Endometrium (tissue), 2 donors: ENCODE data around the gene EVC2.

Experiments used
- FAIRE-seq: peaks from 2 replicates; lab custom pipeline; 2012; peaks lifted over from hg19 to GRCh38; lab: Jason Lieb, UNC
- donor health status: control.
- donor health status: control.

The EVC2 gene

DNA sequence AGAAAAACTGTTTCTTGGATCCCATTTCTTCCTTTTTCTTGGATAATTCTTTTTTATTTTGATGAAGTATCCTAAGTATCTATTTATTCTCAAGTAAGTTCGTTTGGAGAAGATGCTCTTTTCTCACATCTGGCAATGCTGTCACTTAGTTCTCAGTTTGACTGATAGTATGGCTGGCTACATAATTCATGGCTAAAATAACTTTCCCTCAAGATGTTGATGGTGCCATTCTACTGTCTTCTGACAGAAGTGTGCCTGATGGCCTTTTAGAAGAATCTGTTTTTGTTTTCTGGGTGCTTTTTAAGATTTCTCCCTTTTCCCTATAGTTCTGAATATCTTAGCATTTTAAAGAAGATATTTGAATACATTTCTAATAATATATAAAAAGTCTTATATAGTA, 41.6 kb downstream of the EVC2 start:
- FAIRE-seq: no peak

DNA sequence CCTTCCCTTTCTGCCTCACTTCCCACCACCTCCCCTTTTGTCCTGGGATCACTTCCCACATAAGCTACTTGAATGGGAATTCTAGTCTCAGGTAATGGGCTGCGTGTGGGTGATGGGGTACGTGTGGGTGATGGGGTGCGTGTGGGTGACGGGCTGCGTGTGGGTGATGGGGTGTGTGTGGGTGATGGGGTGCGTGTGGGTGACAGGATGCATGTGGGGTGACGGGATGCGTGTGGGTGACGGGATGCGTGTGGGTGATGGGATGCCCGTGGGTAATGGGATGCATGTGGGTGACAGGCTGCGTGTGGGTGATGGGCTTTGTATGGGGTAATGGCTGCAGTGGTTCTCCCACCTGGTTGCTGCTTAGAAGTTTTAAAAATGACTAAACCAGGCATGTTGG, 43.6 kb downstream of the EVC2 start:
- no peak for FAIRE-seq

- no peak for FAIRE-seq
Observed at GRCh38 chr4:5662555-5662954, 45.8 kb downstream of the EVC2 start.

- FAIRE-seq: no peak
Observed at GRCh38 chr4:5661237-5661636, 47.1 kb downstream of the EVC2 start.

- FAIRE-seq: no peak
Observed at GRCh38 chr4:5660185-5660584, 48.2 kb downstream of the EVC2 start.

DNA sequence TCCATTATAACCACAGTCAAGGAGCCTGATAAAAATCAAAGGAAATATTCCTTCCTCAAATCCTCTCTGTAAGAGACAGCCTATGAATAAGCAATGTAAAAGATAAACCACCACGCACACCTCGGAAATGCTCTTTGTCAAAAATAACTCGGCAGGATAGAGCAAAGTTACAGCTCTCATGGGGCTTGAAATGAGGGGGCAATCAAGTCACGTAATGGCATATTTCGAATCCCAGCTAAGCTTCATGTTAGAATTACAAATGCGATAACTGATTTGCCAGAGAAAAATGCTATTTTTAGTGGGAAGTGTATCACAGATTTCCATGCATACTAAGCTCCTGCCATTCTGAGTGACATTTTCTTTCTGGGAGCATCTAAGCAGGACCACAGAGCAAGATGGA, 49.4 kb downstream of the EVC2 start:
- FAIRE-seq: no peak

DNA sequence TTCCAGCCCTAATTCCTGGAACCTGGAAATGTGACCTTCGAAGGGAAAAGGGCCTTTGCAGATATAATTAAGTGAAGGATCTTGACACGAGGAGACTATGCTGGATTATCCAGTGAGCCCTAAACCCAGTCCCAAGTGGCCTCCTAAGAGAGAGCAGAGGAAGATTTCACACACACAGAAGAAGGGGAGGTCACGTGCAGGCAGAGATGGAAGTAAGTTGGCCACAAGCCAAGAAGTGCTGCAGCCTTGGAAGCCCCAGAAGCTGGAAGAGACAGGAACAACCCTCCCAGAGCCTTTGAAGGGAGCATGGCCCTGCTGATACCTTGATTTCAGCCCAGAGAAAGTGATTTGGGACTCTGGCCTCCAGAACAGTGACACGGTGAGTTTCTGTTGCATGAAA, 51.9 kb downstream of the EVC2 start:
- FAIRE-seq: no peak

DNA sequence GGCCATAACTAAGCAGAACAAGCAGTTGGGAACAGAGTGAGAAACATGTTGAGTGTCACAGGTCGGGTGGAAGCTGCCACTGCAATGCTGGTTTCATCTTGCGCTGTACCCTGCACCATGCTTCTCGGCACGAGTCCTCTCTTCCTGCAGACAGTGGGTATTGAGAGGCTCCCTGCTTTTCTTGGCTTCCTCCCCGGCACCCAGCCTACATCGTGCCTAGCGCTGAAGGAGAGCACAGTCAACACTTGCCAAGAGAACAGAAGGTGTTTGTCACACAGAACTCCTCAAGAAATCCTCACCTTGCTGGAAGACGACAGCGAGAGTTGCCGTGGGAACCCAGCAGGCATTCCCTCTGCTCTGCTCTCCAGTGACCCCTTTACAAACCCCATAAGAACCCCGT, 53.6 kb downstream of the EVC2 start:
- no peak for FAIRE-seq

- FAIRE-seq: no peak
Observed at GRCh38 chr4:5651089-5651488, 57.3 kb downstream of the EVC2 start.

GRCh38 chr4:5650040-5650439, 58.3 kb downstream of the EVC2 start:
- FAIRE-seq: no peak

DNA sequence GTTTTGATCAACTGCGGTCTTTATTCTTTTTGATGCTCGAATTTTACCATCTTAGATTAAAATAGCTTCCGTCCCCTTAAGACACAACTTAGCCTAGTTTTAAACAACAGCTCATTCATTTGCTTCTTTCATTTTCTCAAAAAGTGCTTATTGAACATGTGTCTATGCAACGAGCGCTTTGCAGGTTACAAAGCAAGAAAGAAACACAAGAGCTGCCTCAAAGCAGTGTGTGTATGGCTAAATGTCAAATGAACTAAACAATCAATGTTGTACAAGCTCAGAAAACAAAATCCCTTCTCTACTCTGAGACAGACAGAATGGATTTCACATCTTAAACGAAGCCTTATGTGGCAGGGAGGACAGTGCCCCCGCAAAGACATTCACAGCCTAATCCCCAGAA, 61.0 kb downstream of the EVC2 start:
- no peak for FAIRE-seq

DNA sequence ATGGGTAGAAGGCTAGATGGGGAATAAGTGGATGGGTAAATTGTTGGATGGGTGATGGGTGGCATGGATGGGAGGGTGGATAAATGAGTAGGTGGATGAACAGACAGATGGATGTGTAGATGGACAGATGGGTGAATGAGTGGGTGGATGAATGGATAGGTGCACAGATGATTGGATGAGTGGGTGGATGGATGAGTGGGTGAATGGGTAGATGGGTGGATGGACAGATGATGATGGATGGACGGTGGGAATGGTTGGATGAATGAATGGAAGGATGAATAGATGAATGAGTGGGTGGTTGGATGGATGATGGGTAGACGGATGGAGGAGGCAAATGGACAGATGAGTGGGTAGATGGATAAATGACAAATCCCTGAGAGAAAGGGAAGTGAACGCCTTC, 68.3 kb downstream of the EVC2 start:
- no peak for FAIRE-seq

GRCh38 chr4:5639556-5639955, 68.8 kb downstream of the EVC2 start:
- FAIRE-seq: no peak

DNA sequence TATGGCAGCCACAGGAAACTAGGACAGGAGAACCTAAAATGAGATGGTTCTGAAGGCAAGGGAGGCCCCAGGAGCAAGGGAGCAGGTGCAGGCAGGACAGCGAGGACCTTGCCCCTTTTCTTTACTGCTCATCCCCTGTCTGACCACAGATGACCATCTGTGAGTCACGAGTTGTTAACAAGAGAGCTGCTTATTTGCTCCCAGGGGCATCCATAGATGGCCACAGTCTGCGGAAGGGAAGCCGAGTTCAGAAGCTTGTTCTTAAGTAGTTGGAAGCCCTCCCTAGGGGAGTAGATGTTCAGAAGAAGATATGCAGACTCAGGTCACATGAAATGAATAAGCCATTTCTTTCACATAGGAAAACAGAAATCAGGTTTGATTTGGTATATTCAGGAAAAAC, 69.4 kb downstream of the EVC2 start:
- no peak for FAIRE-seq

DNA sequence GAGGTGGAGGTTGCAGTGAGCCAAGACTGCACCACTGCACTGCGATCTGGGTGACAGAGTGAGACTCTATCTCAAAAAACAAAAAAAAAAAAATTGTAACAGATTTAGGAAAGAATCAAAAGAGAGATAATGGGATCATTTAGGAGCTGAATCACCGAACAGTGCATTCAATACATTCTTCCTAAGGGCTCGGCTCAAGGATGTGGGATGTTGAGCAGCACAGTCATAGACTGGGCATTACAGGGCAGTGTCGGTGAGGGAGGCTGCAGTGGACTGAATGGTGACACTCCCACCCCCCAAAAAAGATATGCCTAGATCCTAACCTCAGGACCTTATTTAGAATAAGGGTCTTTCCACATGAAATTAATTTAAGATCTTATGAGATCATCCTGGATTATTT, 70.0 kb downstream of the EVC2 start:
- no peak for FAIRE-seq

DNA sequence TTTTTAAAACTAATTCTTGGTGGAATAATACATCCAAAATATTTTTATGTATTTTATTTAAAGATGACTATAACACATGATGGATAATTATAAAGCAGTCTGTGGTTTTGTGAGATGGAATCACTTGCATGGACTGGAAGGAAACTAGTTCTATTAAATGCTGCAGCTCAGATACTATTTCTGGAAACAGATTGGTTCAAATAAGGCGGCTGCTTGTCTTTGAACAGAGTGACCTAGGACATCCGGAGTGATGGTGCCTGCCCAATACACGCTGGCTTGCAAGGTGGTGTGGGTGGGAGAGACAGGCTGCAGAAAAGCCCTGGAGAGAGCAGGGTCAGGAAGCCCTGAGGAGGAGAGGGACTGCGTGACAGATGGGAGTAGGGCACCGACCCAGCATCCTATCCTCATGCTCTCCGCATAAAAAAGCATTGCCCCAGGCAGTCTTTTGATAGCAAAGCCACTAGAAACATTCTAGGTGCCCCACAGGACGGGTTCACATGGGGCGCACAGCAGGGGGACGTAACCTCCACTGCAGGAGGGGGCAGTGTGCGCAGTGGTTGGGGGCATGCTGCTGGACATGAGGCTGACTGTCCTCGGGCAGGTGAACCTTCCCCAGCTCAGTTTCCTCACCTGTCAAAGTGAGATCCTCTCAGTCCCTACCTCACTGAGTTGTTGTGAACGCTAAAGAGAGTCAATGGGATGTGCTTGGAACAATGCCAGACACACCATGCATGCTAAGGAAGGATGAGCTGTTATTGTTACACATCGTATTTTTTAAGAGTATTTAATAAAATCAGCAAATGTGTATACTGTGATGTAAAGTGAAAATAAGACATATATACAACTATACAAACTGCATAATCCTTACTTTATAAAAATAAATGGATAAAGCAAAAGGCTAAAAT, 71.3 kb downstream of the EVC2 start:
- no peak for FAIRE-seq

DNA sequence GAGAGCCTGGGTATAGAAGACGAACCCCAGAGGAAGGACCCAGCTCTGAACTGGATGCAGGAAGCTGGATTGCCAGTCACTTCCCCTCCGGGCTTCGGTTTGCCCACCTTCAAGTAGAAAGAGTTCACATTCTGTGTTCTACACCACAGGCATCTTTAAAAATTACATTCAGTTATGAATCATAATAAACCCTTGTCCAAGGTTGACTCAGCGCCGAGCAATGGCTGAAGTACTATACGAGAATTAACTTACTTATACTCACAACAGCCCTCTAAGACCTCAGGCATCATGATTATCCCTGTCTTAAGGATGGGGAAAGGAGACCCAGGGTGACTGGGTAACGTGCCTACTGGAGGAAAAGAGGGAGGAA, 72.5 kb downstream of the EVC2 start:
- FAIRE-seq: no peak

DNA sequence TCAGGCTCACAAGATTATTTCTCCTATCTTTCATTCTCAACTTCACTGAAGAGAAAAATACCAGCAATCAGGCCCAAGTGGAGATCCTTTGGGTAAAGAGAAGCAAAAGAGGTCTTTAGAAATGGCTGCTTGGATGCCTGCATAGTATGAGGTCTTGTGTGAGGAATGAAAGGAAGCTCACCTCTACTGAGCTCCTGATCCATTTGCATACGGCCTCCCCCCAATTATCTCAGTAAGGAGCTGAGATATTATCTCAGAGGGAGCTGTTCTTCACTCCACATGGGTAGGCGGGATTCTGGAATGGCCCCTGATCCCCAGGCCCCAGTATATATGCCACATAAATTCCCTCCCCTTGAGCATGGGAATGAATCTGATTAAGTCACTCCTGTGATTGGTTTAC, 75.8 kb downstream of the EVC2 start:
- no peak for FAIRE-seq

GRCh38 chr4:5632066-5632440, 76.3 kb downstream of the EVC2 start:
- FAIRE-seq: no peak

- FAIRE-seq: no peak
Observed at GRCh38 chr4:5631352-5632065, 76.8 kb downstream of the EVC2 start.

DNA sequence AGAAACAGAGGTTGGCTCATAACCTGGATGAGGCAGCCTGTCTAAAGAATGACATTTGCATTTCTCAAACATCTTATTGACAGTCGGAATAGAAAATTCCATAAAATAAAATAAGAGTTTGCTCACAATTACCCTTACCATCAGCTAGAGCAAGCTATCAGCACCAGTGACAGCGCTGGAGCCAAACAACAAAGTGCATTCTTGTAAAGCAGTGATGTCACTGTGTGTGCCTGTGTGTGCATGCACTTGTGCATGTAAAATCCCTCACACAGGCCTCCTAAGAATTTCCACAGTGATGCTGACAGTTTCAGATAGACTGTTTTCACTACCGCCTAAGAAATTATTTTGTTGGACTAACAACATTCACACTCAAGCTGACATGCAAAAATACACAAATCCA, 77.6 kb downstream of the EVC2 start:
- no peak for FAIRE-seq

GRCh38 chr4:5629542-5629941, 78.8 kb downstream of the EVC2 start:
- FAIRE-seq: no peak

DNA sequence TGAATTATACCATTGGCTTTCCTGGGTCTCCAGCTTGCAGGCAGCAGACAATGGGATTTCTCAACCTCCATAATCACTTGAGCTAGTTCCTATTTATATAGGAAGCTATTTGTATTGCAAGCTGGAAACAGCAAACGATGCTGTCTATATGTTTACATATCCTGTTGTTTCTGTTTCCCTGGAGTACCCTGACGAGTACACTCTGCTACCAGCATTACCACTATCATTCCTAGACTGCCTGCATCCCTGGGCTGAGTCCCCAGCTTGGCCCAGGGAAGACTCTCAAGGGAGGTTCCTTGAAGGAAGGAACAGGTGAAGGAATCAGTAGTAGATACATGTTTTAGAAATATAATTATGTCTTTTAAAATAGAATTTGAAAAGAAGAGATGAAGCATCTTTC, 81.4 kb downstream of the EVC2 start:
- no peak for FAIRE-seq

DNA sequence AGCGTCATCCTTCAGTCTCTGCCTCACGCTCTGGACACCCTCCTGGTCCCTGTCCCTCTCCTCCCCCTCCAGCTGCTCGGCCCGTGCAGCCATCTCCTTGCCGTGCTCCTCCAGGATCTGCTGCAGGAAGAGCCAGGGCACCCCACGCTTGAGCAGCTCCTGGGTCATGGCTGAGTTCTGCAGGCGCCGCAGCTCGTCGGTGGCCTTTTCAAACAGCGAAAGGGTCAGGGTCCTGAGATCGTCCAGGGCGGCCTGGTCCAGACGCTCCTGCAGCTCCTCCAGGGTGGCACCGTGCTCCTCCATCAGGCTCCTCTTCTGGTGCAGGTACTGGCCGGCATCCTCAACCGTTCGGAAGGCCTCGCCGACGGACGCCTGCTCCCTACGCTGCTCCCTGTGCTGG, 85.8 kb downstream of the EVC2 start:
- no peak for FAIRE-seq
